Measurements from ENCODE around the gene FBXL16.

DNA sequence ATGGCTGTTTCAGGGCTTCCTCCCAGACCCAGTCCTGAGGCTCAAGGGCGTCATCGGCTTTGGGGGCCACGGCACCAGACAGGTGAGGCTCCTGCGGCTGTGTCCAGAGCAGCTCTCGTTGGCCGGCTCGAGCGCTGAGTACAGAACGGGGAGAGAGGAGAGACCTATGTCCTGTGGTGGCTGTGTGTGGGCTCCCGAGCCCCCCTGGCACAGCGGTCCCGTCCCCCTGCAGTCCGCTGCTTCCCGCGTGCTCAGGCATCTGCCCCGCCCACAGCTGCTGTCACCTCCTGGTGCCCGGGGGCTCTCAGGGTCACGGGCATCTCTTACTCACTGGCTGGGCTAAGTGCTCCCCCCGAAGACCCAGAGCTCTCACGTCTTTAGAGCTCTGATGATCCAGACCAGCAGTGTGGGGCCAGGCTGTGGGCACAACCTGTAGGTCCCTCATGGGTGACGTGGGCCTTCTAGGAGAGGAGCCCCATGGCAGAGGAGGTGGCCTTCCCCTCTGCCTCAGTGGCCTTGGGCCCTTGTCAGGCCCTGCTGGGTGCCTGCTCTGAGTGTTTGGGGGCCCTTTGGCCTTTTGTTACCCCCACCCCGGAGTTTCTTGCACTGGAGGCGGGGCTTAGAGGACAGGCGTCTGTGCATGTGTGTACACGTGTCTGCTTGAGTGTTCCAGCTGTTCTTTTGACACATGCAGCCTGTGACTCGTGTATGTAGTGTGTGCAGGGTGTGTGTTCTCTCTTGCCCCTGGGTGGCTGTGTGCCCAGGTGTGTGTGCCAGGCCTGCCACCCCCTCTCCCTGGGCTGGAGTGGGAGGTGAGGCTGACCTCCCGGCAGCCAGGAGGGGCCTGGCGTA, 52.9 kb downstream of the FBXL16 start:
- TF ChIP-seq, protein P1, sequence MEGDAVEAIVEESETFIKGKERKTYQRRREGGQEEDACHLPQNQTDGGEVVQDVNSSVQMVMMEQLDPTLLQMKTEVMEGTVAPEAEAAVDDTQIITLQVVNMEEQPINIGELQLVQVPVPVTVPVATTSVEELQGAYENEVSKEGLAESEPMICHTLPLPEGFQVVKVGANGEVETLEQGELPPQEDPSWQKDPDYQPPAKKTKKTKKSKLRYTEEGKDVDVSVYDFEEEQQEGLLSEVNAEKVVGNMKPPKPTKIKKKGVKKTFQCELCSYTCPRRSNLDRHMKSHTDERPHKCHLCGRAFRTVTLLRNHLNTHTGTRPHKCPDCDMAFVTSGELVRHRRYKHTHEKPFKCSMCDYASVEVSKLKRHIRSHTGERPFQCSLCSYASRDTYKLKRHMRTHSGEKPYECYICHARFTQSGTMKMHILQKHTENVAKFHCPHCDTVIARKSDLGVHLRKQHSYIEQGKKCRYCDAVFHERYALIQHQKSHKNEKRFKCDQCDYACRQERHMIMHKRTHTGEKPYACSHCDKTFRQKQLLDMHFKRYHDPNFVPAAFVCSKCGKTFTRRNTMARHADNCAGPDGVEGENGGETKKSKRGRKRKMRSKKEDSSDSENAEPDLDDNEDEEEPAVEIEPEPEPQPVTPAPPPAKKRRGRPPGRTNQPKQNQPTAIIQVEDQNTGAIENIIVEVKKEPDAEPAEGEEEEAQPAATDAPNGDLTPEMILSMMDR (conservative IDR thresholded peaks at IDR 0.05; ENCODE audit: low read length), result no peak
- TF ChIP-seq EZH2phosphoT487 (IDR thresholded peaks at IDR 0.05; ENCODE audit: borderline replicate concordance), result no peak

Data from Loucy (cell line).